ENCODE results near the gene ZC3H6.

ZC3H6 gene

DNA sequence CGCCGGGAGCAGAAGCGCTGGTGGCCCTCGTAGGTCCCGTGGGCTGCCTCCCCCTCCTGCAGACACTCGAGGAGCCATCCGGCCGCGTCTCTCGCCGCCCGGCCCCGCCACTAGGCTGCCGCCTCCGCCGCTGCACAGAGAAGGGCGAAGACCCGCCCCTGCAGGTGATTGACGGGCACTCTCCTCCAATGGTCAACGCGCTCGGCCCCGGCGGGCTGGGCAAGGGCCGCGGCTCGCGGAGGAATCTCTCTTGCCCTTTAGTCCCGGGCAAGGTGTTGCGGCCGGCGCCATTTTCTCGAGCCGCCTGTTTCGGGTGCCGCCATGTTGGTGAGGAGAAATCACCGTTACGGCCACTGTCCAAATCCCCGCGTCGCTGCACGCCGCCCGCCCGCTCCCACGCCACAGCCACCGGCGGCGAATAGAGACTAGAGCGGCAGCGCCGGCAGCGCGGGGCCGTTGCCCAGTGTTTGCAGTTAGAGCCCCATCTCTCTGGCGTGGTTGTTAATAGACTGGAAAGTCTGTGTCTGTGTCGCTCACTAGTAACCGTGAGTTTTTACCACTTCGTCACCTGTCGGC is at the start of gene ZC3H6:
TSS of gene ZC3H6 (plus strand) at position 287 of the 576 bp plus-strand sequence. CDS start 398 bp downstream, outside the sequence.
- DNase-seq, result peak; percentile 99

GRCh38 chr2:112229348-112229747 is 46.0 kb upstream of the ZC3H6 start:
- DNase-seq, result no peak

DNA sequence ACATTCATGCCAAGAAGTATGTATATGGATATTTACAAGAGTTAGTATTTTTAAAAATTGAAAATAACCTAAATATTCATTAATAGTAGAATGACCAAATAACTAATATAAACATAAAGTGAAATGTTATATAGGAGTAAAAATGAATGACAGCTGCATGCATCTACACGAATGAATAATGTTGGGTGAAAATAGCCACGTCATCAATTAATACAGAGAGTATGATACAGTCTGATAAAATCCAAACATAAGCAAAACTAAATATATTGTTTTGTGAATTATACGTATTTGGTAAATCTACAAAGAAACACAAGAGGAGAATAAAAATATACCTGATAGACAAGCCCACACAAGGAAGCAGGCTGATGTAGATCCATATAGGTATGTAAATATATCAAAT is 45.0 kb upstream of the ZC3H6 start:
- no peak for DNase-seq

GRCh38 chr2:112239862-112240261 is 35.5 kb upstream of the ZC3H6 start:
- peak; percentile 54 for DNase-seq

DNA sequence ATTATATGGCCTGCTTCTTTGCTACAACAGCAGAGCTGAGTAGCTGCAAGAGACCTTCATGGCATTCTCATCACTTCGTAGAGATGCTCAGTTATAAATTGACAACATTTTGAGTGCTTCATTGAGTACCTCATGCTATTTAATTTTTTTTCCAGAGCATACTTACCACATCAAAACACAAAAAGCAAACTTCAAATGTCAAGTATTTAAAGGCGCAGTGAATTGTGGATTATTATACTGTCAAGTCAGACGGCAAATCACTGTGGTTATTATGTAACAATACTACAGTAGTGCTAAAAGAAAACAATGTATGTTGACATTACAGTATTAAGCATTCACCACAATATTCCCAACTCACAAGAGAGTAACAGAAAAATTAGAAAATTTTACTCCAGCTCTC is 33.0 kb upstream of the ZC3H6 start:
- no peak for DNase-seq

DNA sequence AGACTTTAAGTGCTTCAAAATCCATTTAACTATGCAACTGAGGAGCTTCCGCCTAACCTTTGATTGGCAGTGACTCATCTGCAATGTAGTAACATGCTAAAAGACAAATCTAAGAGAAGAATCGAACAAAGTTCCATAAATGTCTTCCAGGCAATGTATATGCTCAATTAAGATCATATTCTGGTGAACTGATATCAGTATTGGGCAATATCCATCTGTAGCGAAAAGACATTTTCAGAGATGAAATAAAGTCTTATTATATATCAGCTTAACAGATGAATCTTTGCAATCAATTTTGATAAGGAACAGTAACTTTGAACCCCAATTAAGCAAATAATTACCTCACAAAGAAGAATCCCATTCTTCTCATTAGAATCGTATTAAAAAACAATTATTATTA is 32.2 kb upstream of the ZC3H6 start:
- no peak for DNase-seq

DNA sequence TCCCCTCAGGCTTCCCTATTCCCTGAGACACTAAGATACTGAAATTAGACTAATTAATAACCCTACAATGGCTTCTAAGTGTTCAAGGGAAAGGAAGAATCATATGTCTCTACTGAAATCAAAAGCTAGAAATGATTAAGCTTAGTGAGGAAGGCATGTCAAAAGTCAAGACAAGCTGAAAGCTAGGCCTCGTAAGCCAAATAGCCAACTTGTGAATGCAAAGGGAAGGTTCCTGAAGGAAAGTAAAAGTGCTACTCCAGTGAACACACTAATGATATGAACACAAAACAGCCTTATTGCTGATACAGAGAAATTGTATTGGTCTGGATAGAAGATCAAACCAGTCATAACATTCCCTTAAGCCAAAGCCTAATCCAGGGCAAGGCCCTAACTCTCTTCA is 30.5 kb upstream of the ZC3H6 start:
- no peak for DNase-seq

- no peak for DNase-seq
These were observed 24.1 kb upstream of the ZC3H6 start for GRCh38 chr2:112251271-112251670.

- peak; percentile 36 for DNase-seq
These were observed 22.1 kb upstream of the ZC3H6 start for GRCh38 chr2:112253261-112253815.

GRCh38 chr2:112254466-112255240 is 20.7 kb upstream of the ZC3H6 start, which contains the start of gene ZC3H8:
Gene ZC3H8, minus strand, starts transcription at chr2:112255042. Its CDS starts 61 bp downstream, at chr2:112254981.
- peak; percentile 96 for DNase-seq

GRCh38 chr2:112255875-112256274 is 19.5 kb upstream of the ZC3H6 start:
- DNase-seq, result peak; percentile 35

DNA sequence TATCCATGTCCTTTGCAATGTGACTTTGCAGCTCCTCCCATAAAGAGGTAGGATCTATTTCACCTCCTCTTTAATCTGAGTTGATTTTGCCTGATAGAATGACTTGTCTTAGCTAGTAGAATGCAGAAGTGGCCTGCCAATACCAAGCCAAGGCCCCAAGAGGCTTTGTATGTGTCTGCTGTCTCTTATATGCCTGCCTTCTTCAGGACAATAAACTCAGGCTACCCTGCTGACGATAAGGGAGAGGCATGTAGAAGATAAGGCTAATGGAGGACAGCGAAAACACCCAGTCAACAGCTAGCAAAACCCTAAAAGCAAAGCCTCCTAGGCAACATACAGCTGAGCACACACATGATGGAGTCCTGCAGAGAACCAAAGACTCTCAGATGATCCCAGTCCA is 18.7 kb upstream of the ZC3H6 start:
- peak; percentile 33 for DNase-seq

- no peak for DNase-seq
These were observed 17.8 kb upstream of the ZC3H6 start for GRCh38 chr2:112257575-112257974.

GRCh38 chr2:112259509-112260294 is 15.7 kb upstream of the ZC3H6 start:
- DNase-seq, result peak; percentile 91

DNA sequence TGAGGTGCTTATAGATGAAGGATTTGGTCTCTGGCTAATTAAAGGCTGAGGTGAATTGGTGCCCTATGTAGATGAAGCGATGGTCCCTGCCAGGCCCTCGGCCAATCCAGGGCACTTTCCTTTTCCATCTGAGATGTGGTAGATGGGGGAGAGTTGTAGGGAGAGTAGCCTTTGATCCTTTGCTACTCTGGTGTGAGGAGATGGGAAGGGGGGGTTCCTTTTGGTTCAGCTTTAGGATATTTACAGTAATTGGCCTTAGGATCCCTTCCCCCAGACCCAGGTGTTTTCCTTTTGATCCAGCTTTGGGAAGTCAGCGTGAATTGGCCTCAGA is 15.1 kb upstream of the ZC3H6 start:
- no peak for DNase-seq

DNA sequence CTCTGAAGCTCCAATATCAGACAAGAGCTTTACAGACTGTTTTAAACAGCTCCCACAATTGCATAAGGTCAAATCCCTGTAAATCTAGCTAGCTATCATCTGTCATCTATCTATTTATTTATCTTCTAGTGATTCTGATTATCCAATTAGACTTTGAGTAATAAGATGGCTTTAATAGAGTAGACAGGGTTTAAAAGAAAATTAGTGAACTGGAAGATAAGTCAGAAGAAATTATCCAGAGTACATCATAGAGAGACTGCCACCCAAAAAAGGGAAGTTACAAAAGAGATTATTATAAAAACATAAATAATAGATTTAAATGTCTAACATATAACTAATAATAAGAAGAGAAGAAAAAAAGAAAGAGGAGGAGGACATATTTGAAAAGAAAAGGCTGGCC is 12.5 kb upstream of the ZC3H6 start:
- DNase-seq, result no peak

- DNase-seq, result no peak
These were observed 6.8 kb upstream of the ZC3H6 start for GRCh38 chr2:112268547-112268946.

DNA sequence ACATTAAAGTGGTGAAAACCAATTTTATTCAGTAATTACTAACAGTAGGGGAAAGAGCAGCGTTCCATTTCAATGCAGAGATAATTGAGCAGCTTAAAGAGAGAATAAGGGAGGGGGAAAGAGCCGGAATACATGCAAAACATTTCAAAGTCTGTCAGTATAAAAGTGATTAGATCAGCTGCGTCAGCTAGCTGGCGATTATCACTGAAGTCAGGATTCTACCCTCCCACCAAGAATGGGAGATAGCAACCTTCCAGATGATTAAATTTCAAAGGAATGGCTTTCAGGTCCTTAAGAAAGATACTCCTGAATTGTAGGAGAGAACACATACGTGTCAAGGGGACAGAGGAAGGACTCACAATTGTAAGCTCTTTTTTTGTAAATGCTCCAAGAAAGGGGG is 2.7 kb upstream of the ZC3H6 start:
- DNase-seq, result peak; percentile 50

- peak; percentile 29 for DNase-seq
These were observed 2.0 kb upstream of the ZC3H6 start for GRCh38 chr2:112273349-112273748.

DNA sequence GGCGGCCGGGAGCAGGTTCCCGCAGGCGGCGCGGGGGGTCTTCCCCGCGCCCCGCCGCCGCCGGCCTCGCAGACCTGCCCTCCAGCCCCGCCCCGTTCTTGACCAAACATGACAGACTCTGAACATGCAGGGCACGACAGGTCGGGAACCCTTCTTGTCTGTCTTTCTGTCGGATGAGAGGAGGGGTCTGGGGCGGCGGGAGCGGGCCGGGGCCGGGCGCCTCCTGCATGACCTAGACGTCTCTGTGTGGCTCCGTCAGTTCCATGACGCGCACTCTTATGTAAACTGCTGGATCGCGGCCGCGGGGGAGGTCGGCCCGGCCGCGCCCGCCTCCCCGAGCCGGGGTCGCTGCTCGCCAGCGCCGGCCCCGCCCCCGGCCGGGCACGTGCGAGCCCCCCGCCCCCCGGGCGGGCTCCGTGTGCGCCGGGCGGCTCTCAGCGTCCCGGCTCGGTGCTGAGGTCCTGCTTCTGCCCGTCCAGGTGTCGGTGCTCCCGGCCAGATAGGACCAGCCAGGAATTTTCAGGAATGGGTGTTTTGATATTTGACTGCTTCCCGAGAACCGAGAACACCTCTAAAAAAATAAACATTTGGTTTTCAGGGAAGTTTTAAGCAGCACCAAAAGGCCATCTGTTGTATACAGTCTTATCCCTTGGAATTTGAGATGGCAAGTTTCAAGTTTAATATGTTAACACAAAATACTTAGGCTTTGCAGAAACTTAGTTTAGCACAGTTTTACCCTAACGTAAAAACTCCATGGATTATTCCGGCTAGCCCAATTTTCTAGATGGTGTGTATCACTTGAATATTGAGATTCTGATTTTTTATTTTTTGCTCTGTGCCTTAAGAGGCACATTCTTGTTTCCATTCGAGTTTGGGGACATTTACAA is 733 bp downstream of the ZC3H6 start:
- peak; percentile 87 for DNase-seq

DNA sequence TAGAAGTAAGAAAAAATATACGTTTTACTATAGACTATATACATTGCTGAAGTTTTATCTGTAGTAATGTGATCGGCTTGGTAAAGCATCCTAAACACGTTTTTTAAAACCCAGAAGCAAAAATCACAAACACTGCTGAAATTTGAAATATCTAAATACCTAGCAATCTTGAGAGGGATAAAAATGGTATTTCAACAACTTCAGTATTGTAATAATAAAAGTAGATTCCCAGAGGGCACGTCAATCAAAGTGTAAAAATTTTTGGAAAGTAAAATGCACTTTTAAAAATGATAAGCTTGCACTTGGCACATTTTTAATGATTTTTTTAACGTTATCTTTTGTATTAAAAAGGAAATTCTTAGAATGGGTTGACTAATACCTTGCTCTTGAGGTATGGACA is 1.6 kb downstream of the ZC3H6 start:
- DNase-seq, result no peak

DNA sequence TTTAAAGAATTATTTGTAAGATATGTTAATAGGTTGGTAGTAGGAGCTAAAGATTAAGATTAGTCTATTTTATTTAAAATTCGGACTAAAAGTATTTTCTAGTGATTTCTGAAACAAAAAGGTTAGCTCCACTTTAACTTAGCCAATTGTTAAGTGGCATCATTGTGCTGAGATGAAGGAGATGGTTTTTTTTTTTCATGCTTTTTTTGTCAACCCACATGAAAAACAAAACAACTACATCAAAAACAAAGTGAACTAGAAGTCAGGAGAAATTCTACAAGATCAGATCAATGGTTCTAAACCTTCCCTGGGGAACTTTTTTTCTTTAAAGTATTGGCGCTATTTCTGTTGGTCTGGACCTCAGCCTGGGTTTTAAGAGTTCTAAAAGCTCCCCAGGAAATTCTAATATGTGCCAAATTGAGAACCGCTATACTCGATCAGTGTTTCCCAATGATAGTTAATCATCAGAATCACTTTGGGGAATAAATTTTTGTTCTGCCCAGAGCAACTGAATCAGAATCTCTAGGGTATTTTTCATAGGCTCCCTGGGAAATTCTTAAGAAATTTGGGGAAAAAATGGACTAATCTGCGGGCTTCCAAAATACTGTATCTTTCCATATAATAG is 2.3 kb downstream of the ZC3H6 start:
- no peak for DNase-seq

All from OCI-M1 (cell line).